Lung microvascular endothelial cell (primary cell): ENCODE measurements around the gene CCL20. TPM values are rescaled to one million over a fixed set of nuclear protein-coding genes. Genes with fewer than 3 reads are reported as not detected.

Experiments
- total RNA-seq: library from RNA; depleted of rRNA; stranded (reverse); fragments of >200 nt; gene quantifications from 2 replicates; pipeline ENCODE4 v1.2.1, GENCODE V29; 2014

Gene CCL20
- total RNA-seq, 1 donor from 2014 or later, result 0.60 TPM

Other genes starting within 250 kb of the CCL20 start
- gene SCYGR2, start 214.9 kb upstream of the CCL20 start, total RNA-seq, result not detected in 2 replicates
- not detected in 2 replicates for gene SCYGR3, start 199.0 kb upstream of the CCL20 start, total RNA-seq
- gene SCYGR4, start 196.3 kb upstream of the CCL20 start, total RNA-seq, result not detected in 2 replicates
- not detected in 2 replicates for gene SCYGR5, start 147.0 kb upstream of the CCL20 start, total RNA-seq
- gene SLC19A3, start 95.8 kb upstream of the CCL20 start, total RNA-seq, result not detected in 2 replicates
- gene SCYGR6, start 89.1 kb upstream of the CCL20 start, total RNA-seq, result not detected in 2 replicates
- not detected in 2 replicates for gene SCYGR7, start 85.5 kb upstream of the CCL20 start, total RNA-seq
- not detected in 2 replicates for gene SCYGR8, start 67.9 kb upstream of the CCL20 start, total RNA-seq
- 0.20 and 0.22 TPM in 2 replicates for gene DAW1, start 57.8 kb downstream of the CCL20 start, total RNA-seq